Activated CD4-positive, alpha-beta T cell treated with anti-CD3 and anti-CD28 coated beads, Interleukin-10, Interleukin-2, amounts not matched to agents 100 ng/mL and 50 ng/mL, durations not matched to agents 16 hours and 8 hours (primary cell): ENCODE data around the gene HSPB9.

Experiments used
- DNase-seq: peaks from one replicate; pipeline ENCODE4 v3.0.0-alpha.2; 2020

The HSPB9 gene

DNA sequence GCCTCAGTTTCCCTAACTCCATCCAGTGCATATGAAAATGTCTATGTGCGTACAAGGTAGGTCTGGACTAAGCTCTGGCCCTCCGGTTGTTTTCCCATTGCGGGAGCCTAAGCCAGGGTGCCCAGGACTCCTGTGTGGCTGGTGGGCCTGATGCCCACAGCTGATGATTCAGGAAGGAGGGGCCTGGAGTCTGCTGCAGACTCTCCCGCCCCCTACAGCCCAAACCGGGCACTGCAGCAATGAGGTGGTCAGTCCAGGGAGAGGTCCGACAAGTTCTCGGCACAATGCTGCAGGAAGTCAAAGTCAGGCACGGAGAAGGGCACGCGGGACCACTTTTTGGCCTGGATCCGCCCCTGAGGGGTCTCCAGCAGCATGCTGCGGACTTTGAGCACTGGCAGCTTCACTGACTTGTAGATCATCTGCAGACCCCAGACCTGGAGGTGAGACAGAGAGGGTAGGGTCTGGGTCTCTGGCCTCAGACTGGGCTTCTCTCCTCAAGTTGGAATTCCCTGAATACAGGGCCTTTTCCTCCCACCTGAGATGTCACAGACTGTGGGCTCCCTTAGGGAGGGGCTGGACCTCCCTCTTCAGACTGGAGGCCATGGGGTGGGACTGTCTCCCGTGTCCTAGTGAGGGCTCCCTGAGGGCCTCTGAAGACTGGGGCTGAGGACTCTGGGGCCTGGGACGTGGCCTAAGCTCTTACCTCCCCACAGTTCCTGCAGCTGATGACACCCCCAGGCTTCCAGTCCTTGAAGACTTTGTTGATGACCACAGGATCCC lies 20.9 kb upstream of the HSPB9 start:
- DNase-seq = peak; percentile 77

GRCh38 chr17:42103221-42103954 lies 19.2 kb upstream of the HSPB9 start:
- DNase-seq = no peak

DNA sequence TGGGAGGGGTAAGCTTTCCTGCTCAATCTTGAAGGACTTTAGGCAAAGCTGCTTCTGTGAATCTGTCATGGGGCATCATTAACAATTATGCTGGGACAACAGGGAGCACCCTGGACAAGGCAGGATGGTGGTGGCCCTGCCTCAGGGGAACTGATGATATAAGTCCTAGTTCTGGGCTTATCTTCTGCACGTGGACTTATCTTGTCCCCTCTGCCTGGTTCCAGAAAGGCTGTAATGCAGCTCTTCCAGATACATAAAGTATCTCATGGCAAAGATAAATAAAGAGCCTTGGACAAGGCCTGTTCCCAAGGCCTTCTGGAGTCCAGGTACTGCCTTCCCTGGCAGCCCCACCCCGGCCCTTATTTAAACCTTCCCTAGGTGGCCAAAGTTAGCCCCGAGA lies 18.3 kb upstream of the HSPB9 start:
- DNase-seq = no peak

DNA sequence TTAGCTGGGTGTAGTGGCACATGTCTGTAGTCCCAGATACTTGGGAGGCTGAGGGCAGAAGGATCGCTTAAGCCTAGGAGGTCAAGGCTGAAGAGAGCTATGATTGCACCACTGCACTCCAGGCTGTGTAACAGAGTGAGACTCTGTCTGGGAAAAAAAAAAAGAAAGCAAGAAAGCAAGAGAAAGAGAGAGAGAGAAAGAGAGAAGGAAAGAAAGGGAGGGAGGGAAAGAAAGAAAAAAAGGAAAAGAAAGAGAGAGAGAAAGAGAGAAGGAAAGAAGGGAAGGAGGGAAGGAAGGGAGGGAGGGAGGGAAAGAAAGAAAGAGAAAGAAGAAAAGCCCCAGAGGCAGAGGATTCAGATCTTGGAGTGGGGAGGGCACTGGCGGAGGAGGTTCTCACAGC lies 16.6 kb upstream of the HSPB9 start:
- DNase-seq = no peak

DNA sequence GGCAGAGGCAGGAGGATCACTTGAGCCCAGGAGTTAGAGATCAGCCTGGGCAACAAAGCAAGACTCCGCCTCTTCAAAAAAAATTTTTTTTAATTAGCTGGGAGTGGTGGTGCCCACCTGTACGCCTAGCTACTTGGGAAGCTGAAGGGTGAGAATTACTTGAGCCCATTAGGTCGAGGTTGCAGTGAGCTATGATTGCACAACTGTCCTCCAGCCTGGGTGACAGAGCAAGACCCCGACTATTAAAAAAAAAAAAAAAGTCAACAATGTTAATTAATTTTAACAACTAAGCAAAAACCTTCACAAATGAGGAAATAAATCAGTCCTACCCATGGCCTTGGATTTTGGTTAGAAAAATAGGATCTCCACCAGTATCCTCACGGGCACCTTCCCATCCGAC lies 15.5 kb upstream of the HSPB9 start:
- DNase-seq = no peak

DNA sequence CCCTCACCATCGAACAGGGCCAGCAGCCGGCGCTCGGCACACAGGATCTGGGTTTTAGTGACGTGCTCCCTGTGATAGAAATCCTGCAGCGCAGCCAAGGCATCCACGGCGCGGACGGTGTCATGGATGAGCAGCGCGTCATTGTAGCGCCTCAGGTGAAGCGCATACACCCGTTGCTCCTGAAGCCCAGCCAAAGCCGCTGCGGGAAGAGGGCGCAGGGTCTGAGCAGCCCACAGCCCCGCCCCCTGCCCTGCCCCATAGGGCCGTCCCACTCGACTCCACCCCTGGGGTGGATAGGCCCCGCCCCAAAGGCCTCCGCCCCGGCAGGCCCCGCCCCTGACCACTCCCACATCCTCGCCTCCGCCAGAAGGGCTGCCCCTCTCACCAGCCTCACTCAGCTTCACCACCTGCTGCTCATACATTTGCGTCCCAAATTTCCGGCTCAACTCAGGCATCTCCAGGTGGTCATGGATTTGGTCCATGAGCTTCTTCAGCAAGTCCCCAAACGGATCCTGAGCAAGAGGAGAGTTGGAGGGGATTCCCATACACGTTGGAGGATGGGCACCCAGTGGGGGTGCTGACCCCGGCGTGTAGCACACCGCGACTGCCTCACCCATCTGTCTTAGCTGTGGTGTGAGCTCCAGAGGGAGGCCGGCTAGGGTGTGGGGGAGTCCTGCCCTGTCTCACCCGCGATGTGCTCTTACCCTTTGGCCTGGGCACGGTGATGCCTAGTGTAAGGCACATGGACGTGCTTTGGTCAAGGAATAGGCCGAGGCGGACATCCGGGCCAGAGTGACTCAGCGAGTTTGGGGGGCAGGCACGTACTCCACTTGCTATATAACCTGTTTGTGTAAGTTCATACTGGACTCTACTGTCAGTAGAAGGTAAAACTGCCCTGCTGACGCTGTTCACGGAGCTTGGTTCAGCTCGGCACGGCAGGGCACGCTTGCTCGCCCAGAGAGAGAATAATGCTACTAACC lies 14.7 kb upstream of the HSPB9 start:
- DNase-seq = peak; percentile 94

GRCh38 chr17:42109086-42109485 lies 13.5 kb upstream of the HSPB9 start:
- DNase-seq = no peak

- no peak for DNase-seq
These were observed 12.0 kb upstream of the HSPB9 start for GRCh38 chr17:42110301-42111264.

DNA sequence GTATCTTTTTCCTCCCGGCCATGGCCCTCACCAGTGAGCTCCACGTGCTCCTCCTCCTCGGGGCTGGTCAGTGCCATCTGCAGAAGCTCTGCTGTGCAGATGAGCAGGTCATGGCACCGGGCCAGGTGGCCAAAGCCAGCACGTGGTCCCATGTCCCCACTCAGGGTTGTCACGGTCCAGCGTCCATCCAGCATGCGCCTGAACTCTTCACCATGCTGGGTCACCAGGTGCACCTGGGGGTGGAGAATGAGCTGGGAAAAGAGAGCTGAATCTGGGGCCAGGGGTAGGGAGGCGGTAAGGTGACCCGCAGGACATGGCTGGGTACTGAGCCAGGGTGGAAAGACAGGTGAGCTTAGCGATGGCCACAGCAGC lies 11.4 kb upstream of the HSPB9 start:
- no peak for DNase-seq

GRCh38 chr17:42111871-42112551 lies 10.6 kb upstream of the HSPB9 start:
- peak; percentile 35 for DNase-seq

GRCh38 chr17:42112552-42113176 lies 9.9 kb upstream of the HSPB9 start, which contains the start of gene DHX58:
TSS of gene DHX58 (minus strand) at chr17:42112714. CDS start at chr17:42111892, 822 bp downstream.
- peak; percentile 93 for DNase-seq

DNA sequence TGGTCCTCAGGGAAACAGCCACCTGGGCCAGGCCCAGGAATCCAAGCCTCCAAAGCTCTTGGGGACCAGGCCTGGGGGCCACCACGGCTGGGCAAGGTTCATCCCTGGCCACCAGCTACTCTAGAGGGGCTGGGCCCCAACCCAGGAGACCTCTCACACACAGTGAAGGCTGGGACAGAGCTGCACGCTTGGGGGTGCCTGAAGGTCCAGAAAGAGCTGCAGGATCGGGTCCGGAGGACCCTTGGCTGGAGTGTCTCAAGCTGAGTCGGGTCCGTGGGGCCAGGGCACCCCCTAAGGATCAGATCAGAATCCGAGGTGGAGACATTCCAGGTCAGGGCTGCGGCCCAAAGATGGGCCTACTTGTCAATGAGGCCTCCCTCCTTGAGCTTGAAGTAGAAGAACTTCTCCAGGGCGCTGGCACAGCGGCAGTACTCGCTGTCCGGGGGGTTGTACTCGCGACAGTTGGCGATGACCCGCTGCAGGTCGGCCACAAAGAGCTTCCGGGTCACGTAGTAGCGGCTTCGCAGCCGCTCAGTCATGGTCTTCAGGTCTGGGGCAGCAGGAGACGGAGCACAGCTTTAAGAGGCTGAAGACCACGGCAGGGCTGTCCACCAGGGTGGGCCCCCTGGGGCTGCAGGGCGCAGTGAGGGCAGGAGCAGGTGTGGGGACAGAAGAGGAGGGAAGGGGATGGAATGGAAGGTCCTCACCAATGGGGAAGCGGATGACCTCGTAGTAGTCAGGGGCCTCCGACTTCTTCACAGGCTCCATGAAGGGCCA lies 9.1 kb upstream of the HSPB9 start:
- no peak for DNase-seq

- no peak for DNase-seq
These were observed 8.5 kb upstream of the HSPB9 start for GRCh38 chr17:42114118-42114517.

DNA sequence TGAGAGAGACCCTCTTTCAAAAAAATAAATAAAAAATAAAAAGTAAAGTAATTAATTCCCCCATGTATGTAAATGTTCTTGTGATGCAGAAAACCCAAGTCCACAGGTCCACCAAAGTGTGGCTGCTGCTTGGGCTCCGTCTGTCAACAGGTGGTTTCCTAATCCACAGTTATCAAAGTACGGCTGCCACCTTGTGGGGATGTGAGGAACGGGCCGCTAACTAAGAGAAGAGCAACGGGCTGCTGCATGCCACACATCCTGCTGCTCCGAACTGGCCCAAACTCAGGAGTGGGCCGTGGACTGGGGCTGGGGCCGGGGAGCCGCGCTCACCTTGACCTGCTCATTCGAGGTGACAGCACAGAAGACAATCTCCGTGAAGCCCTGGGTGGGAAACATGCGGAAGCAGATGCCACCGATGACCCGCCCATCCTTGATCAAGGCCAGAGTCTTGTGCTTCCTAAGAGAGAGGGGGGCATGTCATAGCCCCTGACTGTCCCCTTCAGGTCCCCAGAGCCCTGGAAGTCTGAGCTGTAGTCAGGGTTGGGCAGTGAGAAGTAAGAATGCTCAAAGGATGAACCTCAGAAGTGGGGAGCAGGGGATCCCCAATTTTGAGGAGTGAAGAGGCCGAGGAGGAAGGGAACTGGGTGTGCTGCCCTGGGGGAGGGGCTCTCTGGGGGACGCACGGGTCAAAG lies 5.8 kb upstream of the HSPB9 start:
- peak; percentile 85 for DNase-seq

DNA sequence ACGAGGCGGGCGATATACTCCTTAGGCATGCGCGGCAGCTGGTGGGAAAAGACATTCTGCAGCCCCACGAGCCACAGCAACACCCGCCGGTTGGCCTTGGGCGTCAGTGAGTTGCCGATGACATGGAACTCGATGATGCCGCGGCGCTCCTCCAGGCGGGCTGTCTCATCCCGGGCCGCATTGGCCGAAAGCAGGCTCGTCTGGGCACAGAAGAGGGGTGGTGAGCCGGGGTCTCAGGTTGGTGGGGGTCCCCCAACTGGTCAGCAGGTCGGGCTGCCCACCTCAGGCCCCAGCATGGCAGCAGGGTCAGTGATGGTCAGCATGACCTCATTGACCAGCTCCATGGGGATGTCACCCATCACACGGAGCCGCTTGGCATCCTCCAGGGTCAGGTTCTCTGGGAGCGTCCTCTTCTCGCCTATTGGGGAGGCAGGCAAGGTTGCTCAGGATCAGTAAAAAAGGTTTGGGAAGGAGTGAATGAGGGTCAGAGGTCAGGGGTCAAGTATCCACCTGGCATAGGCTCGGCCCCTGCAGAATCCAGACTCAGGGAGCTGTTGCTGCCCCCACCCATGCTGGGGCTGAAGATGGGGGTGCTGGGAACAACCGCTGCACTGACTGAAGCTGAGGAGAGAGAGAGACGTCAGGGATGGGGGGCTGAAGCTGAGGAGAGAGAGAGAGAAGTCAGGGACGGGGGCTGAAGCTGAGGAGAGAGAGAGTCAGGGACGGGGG lies 5.0 kb upstream of the HSPB9 start:
- no peak for DNase-seq

DNA sequence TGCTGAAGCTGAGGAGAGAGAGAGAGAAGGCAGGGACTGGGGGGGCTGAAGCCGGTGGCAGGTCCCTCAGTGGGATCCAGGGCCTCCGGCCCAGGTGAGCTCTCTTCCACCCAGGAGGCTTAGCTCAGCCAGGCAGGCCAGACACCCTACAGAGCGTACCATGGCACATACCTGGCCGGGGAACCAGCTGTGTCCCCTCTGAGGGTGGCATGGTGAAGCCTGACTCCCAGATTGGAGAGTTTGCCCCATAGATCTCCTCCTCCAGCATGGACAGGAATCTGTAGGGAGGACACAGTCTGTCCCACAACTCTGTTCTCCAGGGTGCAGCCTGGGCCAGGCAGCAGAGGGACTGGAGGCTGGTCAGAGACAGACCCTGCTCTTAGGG lies 4.5 kb upstream of the HSPB9 start:
- no peak for DNase-seq

- DNase-seq = peak; percentile 59
These were observed 4.1 kb upstream of the HSPB9 start for GRCh38 chr17:42118545-42118944.

DNA sequence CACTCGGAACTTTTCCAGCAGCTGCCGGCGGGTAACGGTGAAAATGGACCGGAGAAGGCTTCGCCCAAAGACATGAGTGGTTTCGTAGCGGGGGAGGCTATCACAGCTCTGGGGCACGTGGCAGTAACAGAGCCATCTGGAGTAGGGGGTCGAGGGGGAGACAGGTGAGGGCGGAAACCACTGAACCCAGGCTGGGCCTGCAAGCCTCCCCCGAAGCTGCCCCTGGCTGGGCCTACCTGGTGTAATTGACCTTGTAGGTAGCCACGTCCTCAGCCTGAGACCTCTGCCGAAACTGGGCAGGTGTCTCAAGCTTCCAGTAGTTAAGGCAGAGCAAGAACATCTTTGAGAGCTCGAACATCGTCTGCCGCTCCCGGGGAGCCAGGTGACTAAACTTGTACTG lies 3.3 kb upstream of the HSPB9 start:
- DNase-seq = no peak
